SH-SY5Y (cell line): ENCODE results near the gene EEPD1.

Source experiments
- GATA2 ChIP-seq: IDR thresholded peaks from 2 replicates; pipeline ENCODE4 v1.6.1; 2011; ENCODE audit warnings: mild to moderate bottlenecking, low read depth, low read length
- GATA3 ChIP-seq: IDR thresholded peaks from 2 replicates; pipeline ENCODE4 v1.6.1; 2011; ENCODE audit warnings: low read depth, mild to moderate bottlenecking, low read length, moderate library complexity

EEPD1 gene

DNA sequence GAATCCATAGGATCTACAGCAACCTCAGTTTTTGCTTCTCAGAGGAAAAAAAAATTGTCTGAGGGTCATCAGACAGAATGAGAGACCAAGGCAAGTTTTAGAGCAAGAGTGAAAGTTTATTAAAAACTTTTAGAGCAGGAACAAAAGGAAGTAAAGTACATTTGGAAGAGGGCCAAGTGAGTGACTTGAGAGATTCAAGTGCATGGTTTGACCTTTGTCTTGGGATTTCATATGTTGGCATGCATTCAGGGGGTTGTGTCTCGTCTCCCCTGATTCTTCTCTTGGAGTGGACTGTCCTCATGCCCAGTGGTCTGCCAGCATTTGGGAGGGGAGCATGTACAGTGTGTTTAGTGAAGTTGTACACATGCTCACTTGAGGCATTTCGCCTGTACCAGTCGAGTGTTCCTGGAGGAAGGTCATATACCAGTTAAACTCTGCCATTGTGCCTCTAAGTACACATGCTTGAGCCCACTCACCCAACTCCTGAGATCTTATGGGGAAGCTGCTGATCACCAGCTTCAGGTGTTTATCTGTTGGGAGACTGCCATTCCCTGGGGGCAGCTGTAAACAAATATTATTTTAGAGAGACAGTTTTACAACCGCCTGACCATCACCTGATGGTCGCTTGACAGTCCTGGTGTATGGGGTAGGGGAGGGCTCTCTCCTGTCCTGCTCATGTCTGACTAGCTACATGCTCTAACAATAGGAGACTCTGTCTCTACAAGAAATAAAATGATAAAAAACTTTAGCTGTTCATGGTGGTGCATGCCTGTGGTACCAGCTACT is 109.4 kb downstream of the EEPD1 start:
- TF ChIP-seq GATA2 (no peak), GATA3 (no peak)

GRCh38 chr7:36263095-36263484 is 110.0 kb downstream of the EEPD1 start:
- no peak for TF ChIP-seq GATA2
- TF ChIP-seq GATA3, result no peak

GRCh38 chr7:36264123-36264801 is 111.2 kb downstream of the EEPD1 start:
- TF ChIP-seq GATA3 (no peak), GATA2 (no peak)

DNA sequence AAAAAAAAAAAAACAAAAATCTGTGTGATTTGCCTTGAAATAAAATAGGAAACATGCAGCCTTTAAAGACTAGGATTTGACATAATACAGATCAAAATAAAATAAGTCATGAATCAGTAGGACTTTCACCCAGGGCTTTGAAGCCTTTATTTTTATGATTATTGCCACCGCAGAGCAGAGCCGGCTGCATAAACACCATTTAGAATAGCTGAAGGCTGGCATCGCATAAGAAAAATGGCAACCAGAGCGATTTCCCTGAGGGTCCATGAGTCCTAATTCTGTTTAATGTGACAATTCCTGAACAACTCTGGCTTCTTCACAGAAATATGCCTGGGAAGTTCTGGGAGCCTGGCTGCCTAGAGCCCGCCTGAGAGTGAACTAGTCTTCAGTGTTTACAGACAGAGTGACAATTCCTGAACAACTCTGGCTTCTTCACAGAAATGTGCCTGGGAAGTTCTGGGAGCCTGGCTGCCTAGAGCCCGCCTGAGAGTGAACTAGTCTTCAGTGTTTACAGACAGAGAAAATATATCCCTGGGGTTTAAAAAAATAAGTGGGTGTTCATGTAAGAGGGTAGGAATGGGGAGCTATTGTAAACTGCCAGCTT is 112.0 kb downstream of the EEPD1 start:
- TF ChIP-seq GATA2 (no peak), GATA3 (no peak)

- no peak for TF ChIP-seq GATA2
- TF ChIP-seq GATA3, result no peak
Measured at GRCh38 chr7:36265680-36266079, 112.6 kb downstream of the EEPD1 start.

- TF ChIP-seq GATA2 (no peak), GATA3 (no peak)
Measured at GRCh38 chr7:36266190-36266589, 113.1 kb downstream of the EEPD1 start.

DNA sequence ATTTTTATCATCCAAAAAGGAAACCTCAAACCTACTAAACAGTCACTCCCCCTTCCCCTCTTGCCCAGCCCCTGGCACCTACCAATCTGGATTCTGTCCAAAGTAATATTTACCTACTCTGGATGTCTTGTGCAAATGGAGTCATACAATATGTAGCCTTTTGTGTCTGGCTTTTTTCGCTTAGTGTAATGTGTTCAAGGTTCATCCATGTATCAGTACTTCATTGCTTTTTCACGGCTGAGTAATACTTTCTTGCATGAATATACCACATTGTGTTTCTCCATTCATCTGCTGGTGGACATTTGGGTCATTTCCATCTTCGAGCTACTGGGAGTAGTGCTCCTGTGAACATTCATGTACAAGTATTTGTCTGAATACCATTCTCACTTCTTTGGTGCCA is 113.6 kb downstream of the EEPD1 start:
- TF ChIP-seq GATA3, result no peak
- no peak for TF ChIP-seq GATA2

DNA sequence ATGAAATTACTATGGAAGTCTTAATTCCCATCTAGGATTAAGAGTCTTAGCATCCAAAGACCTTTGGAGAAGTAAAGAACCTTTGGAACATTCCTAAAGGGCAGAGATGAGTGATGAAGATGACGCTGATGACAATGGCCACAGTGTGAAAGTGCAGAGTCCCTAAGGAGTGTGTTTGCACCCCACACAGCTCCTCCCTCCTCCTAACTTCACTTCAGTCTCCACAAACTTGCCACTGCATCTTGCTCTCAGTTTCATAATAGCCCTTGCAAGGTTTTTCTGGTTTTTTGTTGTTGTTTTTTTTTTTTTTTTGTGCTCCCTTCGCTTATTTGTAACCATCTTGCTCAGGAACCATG is 119.1 kb downstream of the EEPD1 start:
- TF ChIP-seq GATA3, result no peak
- TF ChIP-seq GATA2, result no peak

- TF ChIP-seq GATA3 (no peak), GATA2 (no peak)
Measured at GRCh38 chr7:36272567-36273269, 119.7 kb downstream of the EEPD1 start.

DNA sequence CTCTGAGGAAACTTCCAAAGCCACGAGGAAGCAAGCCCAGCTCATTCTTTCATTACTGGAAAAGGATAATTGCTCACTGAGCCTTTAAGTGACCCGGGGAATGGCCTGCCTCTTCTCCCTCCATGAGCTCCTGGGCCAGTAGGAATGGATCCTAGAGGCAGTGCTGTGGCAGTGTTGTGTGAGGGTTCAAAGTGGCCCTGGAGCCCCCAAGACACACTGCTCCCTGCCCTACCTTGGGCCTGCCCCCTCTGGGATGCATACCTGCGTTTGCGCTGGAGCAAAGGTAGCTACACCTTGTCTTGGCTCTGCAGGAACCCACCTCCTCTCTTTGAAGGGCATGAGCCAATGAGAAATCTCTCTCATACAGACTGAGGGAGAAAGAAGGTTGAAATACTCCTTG is 120.8 kb downstream of the EEPD1 start:
- TF ChIP-seq GATA3 (no peak), GATA2 (no peak)

DNA sequence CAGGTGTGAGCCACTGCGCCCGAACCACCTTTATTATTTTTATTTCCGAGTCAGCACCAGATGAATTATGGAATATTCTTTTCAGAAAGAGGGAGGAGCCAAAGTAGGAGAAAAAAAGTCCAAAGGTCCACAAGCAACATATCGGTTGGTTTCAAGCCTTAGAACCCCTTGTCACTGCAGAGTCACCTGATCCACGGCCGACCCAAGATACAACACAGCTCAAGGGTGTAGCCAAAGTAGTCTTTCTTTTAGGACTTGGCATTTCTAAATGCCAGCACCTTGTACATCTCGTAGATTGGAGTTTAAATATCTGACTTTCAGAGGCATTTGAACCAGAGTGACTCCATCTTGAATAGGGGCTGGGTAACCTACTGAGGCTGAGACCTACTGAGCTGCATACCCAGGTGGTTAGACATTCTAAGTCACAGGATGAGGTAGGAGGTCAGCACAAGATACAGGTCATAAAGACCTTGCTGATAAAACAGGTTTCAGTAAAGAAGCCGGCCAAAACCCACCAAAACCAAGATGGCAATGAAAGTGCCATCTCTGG is 122.8 kb downstream of the EEPD1 start:
- TF ChIP-seq GATA3 (no peak), GATA2 (no peak)

GRCh38 chr7:36276428-36277248 is 123.6 kb downstream of the EEPD1 start:
- TF ChIP-seq GATA2, result no peak
- TF ChIP-seq GATA3, result no peak

DNA sequence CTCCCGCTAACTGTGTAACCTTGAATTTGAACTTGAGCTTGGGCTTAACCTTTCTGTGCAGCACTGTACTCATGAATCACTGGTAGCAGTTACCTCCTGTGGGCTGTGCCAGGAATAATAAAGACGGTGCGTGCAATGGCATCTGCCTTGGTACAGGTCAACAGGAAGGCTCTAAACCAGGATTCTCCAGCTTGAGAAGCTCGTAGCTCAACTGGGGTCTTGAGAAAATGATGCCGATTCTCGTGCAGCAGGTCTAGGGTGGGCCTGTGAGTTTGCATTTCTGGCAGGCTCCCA is 124.1 kb downstream of the EEPD1 start:
- TF ChIP-seq GATA2 (no peak), GATA3 (no peak)
